HEK293 (cell line): ENCODE measurements around the gene IGF1R.

Experiments used
- CTCF ChIA-PET: fragments of 350-600 bp; formaldehyde crosslinking; extraction: SDS; loops from one replicate; lab custom pipeline; 2021; ENCODE audit warnings: antibody characterized with exemption; lab: Yijun Ruan, JAX
- POLR2A ChIA-PET: fragments of 300-600 bp; formaldehyde crosslinking; extraction: SDS; loops from one replicate; lab custom pipeline; 2020; ENCODE audit warnings: antibody characterized with exemption, inconsistent platforms; lab: Yijun Ruan, JAX
- H3K27ac ChIP-seq: fragments of 200-500 bp; sonication (Bioruptor generic); 2 replicates; pipeline ENCODE4 v1.5.1; 2014; ENCODE audit warnings: low read depth, low read length, control low read depth, inconsistent platforms; ENCODE audit errors: extremely low read depth
- H3K36me3 ChIP-seq, 2 experiments: fragments of 200-500 bp in 1 of 2; sonication (Bioruptor generic) in 1 of 2; 1 replicate in 1 of 2; 2 replicates in 1 of 2; pipeline ENCODE4 v1.5.1; 2014 to 2017; ENCODE audit warnings: inconsistent platforms in 2 of 2, low read length in 2 of 2; ENCODE audit not compliant: control insufficient read depth in 2 of 2, insufficient read depth in 1 of 2
- H3K4me1 ChIP-seq: fragments of 200-500 bp; sonication (Bioruptor generic); 2 replicates; pipeline ENCODE4 v1.5.1; 2014; ENCODE audit warnings: mild to moderate bottlenecking, low read length, inconsistent platforms; ENCODE audit not compliant: control insufficient read depth, insufficient read depth
- H3K4me3 ChIP-seq: 2 replicates; pipeline ENCODE4 v1.5.1; 2011; ENCODE audit warnings: low read depth, mild to moderate bottlenecking, control low read depth, low read length, moderate library complexity
- H3K9me3 ChIP-seq: fragments of 200-500 bp; sonication (Bioruptor generic); 2 replicates; pipeline ENCODE4 v1.5.1; 2014; ENCODE audit warnings: low read depth, low read length, inconsistent platforms; ENCODE audit not compliant: control insufficient read depth, insufficient read depth
- SALL2 ChIP-seq: fragments of 450-650 bp; formaldehyde crosslinking; IDR thresholded peaks from 2 replicates; pipeline ENCODE4 v1.5.0; 2017; ENCODE audit warnings: missing biosample characterization, mild to moderate bottlenecking, missing genetic modification characterization, borderline replicate concordance
- ZBTB1 ChIP-seq: fragments of 450-650 bp; formaldehyde crosslinking; IDR thresholded peaks from 2 replicates; pipeline ENCODE4 v1.5.1; 2016; ENCODE audit warnings: missing biosample characterization, missing genetic modification characterization
- ZBTB48 ChIP-seq: fragments of 450-650 bp; formaldehyde crosslinking; IDR thresholded peaks from 2 replicates; pipeline ENCODE4 v1.5.1; 2016; ENCODE audit warnings: missing biosample characterization, missing genetic modification characterization
- ZBTB7A ChIP-seq: fragments of 450-650 bp; formaldehyde crosslinking; IDR thresholded peaks from 2 replicates; pipeline ENCODE4 v1.5.1; 2016; ENCODE audit warnings: low read depth, missing biosample characterization, missing genetic modification characterization
- ZNF292 ChIP-seq: fragments of 450-650 bp; formaldehyde crosslinking; IDR thresholded peaks from 2 replicates; pipeline ENCODE4 v1.5.1; 2016; ENCODE audit warnings: low read depth, missing biosample characterization, missing genetic modification characterization, borderline replicate concordance
- ZNF37A ChIP-seq: fragments of 450-650 bp; IDR thresholded peaks from 2 replicates; pipeline ENCODE4 v1.5.1; 2018; ENCODE audit warnings: missing biosample characterization, missing genetic modification characterization
- ZNF391 ChIP-seq: fragments of 450-650 bp; formaldehyde crosslinking; IDR thresholded peaks from 2 replicates; pipeline ENCODE4 v1.5.1; 2016; ENCODE audit warnings: low read depth, missing biosample characterization, missing genetic modification characterization, borderline replicate concordance
- ZNF394 ChIP-seq: fragments of 450-650 bp; formaldehyde crosslinking; IDR thresholded peaks from 2 replicates; pipeline ENCODE4 v1.5.1; 2016; ENCODE audit warnings: missing biosample characterization, missing genetic modification characterization, mild to moderate bottlenecking, moderate library complexity, borderline replicate concordance
- ZNF548 ChIP-seq: fragments of 450-650 bp; formaldehyde crosslinking; IDR thresholded peaks from 2 replicates; pipeline ENCODE4 v1.5.1; 2016; ENCODE audit warnings: missing biosample characterization, missing genetic modification characterization
- ZNF610 ChIP-seq: fragments of 450-650 bp; formaldehyde crosslinking; IDR thresholded peaks from 2 replicates; pipeline ENCODE4 v1.5.1; 2016; ENCODE audit warnings: missing biosample characterization, missing genetic modification characterization, borderline replicate concordance
- ZNF626 ChIP-seq: fragments of 450-650 bp; sonication (Bioruptor Pico); formaldehyde crosslinking; IDR thresholded peaks from 2 replicates; pipeline ENCODE4 v1.5.1; 2018; ENCODE audit warnings: missing biosample characterization, missing genetic modification characterization, inconsistent platforms
- TF ChIP-seq, protein P1 (sequence below): fragments of 450-650 bp; formaldehyde crosslinking; IDR thresholded peaks from 2 replicates; pipeline ENCODE4 v1.5.1; 2016; ENCODE audit warnings: missing biosample characterization, missing genetic modification characterization, borderline replicate concordance
- TF ChIP-seq, protein P2 (sequence below): fragments of 450-650 bp; formaldehyde crosslinking; IDR thresholded peaks from 2 replicates; pipeline ENCODE4 v1.5.0; 2017; ENCODE audit warnings: missing biosample characterization, missing genetic modification characterization, borderline replicate concordance
- TF ChIP-seq, protein P3 (sequence below): fragments of 450-650 bp; formaldehyde crosslinking; IDR thresholded peaks from 2 replicates; pipeline ENCODE4 v1.5.1; 2016; ENCODE audit warnings: missing biosample characterization, missing genetic modification characterization, borderline replicate concordance
- TF ChIP-seq, protein P4 (sequence below): fragments of 450-650 bp; formaldehyde crosslinking; IDR thresholded peaks from 2 replicates; pipeline ENCODE4 v1.5.1; 2016; ENCODE audit warnings: missing biosample characterization, missing genetic modification characterization
- TF ChIP-seq, protein P5 (sequence below): fragments of 450-650 bp; formaldehyde crosslinking; IDR thresholded peaks from 2 replicates; pipeline ENCODE4; 2016; ENCODE audit warnings: missing biosample characterization, missing genetic modification characterization
- TF ChIP-seq, protein P6 (sequence below): fragments of 450-650 bp; formaldehyde crosslinking; IDR thresholded peaks from 2 replicates; pipeline ENCODE4 v1.5.1; 2016; ENCODE audit warnings: missing biosample characterization, missing genetic modification characterization

Gene IGF1R

DNA sequence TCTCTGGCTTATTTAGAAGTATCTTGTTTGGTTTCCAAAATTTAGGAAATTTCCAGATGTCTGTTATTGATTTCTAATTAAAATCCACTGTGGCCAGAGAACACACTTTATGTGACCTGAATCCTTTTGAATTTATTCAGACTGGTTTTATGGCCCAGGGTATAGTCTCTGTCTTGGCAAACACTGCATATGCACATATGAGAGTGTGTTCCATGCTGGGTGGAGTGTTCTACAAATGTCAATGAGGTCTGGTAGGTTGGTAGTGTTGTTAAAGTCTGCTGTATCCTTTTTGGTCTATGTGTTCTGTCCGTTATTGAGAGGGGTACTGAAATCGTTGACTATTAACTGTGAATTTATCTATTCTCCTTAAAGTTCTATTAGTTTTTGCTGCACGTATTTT lies 329.1 kb downstream of the IGF1R start (continued):
- TF ChIP-seq, protein P1, sequence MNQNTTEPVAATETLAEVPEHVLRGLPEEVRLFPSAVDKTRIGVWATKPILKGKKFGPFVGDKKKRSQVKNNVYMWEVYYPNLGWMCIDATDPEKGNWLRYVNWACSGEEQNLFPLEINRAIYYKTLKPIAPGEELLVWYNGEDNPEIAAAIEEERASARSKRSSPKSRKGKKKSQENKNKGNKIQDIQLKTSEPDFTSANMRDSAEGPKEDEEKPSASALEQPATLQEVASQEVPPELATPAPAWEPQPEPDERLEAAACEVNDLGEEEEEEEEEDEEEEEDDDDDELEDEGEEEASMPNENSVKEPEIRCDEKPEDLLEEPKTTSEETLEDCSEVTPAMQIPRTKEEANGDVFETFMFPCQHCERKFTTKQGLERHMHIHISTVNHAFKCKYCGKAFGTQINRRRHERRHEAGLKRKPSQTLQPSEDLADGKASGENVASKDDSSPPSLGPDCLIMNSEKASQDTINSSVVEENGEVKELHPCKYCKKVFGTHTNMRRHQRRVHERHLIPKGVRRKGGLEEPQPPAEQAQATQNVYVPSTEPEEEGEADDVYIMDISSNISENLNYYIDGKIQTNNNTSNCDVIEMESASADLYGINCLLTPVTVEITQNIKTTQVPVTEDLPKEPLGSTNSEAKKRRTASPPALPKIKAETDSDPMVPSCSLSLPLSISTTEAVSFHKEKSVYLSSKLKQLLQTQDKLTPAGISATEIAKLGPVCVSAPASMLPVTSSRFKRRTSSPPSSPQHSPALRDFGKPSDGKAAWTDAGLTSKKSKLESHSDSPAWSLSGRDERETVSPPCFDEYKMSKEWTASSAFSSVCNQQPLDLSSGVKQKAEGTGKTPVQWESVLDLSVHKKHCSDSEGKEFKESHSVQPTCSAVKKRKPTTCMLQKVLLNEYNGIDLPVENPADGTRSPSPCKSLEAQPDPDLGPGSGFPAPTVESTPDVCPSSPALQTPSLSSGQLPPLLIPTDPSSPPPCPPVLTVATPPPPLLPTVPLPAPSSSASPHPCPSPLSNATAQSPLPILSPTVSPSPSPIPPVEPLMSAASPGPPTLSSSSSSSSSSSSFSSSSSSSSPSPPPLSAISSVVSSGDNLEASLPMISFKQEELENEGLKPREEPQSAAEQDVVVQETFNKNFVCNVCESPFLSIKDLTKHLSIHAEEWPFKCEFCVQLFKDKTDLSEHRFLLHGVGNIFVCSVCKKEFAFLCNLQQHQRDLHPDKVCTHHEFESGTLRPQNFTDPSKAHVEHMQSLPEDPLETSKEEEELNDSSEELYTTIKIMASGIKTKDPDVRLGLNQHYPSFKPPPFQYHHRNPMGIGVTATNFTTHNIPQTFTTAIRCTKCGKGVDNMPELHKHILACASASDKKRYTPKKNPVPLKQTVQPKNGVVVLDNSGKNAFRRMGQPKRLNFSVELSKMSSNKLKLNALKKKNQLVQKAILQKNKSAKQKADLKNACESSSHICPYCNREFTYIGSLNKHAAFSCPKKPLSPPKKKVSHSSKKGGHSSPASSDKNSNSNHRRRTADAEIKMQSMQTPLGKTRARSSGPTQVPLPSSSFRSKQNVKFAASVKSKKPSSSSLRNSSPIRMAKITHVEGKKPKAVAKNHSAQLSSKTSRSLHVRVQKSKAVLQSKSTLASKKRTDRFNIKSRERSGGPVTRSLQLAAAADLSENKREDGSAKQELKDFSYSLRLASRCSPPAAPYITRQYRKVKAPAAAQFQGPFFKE (tag by site-specific recombination), result no peak
- TF ChIP-seq, protein P2, sequence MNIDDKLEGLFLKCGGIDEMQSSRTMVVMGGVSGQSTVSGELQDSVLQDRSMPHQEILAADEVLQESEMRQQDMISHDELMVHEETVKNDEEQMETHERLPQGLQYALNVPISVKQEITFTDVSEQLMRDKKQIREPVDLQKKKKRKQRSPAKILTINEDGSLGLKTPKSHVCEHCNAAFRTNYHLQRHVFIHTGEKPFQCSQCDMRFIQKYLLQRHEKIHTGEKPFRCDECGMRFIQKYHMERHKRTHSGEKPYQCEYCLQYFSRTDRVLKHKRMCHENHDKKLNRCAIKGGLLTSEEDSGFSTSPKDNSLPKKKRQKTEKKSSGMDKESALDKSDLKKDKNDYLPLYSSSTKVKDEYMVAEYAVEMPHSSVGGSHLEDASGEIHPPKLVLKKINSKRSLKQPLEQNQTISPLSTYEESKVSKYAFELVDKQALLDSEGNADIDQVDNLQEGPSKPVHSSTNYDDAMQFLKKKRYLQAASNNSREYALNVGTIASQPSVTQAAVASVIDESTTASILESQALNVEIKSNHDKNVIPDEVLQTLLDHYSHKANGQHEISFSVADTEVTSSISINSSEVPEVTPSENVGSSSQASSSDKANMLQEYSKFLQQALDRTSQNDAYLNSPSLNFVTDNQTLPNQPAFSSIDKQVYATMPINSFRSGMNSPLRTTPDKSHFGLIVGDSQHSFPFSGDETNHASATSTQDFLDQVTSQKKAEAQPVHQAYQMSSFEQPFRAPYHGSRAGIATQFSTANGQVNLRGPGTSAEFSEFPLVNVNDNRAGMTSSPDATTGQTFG (tag by site-specific recombination), result no peak
- TF ChIP-seq, protein P3, sequence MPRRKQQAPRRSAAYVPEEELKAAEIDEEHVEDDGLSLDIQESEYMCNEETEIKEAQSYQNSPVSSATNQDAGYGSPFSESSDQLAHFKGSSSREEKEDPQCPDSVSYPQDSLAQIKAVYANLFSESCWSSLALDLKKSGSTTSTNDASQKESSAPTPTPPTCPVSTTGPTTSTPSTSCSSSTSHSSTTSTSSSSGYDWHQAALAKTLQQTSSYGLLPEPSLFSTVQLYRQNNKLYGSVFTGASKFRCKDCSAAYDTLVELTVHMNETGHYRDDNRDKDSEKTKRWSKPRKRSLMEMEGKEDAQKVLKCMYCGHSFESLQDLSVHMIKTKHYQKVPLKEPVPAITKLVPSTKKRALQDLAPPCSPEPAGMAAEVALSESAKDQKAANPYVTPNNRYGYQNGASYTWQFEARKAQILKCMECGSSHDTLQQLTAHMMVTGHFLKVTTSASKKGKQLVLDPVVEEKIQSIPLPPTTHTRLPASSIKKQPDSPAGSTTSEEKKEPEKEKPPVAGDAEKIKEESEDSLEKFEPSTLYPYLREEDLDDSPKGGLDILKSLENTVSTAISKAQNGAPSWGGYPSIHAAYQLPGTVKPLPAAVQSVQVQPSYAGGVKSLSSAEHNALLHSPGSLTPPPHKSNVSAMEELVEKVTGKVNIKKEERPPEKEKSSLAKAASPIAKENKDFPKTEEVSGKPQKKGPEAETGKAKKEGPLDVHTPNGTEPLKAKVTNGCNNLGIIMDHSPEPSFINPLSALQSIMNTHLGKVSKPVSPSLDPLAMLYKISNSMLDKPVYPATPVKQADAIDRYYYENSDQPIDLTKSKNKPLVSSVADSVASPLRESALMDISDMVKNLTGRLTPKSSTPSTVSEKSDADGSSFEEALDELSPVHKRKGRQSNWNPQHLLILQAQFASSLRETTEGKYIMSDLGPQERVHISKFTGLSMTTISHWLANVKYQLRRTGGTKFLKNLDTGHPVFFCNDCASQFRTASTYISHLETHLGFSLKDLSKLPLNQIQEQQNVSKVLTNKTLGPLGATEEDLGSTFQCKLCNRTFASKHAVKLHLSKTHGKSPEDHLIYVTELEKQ (tag by site-specific recombination), result no peak
- TF ChIP-seq ZNF394 (tag by site-specific recombination), result no peak
- TF ChIP-seq, all 188 proteins: peak for 0

DNA sequence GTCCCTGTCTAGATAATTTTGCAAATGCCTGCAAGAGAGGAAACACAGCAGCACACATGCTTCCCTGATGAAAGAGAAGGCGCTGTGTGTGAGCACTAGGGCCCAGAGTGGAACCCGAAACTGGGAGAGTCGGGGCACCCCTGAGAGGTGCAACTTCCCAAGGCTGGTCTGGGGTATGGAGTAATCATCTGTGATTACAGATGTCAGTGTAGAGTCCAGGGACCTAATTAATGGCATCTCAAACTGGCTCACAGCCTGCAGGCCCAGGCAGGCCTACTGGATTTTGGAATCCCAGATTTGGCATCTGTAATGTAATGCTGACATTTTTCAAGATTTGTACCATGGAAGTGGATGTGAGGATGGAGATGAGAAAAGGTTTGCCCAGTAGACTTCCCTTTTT lies 329.8 kb downstream of the IGF1R start:
- H3K36me3 ChIP-seq, result no peaks in the 10 kb centered on the region
- POLR2A ChIA-PET, result no interaction called here
- TF ChIP-seq, protein P4, sequence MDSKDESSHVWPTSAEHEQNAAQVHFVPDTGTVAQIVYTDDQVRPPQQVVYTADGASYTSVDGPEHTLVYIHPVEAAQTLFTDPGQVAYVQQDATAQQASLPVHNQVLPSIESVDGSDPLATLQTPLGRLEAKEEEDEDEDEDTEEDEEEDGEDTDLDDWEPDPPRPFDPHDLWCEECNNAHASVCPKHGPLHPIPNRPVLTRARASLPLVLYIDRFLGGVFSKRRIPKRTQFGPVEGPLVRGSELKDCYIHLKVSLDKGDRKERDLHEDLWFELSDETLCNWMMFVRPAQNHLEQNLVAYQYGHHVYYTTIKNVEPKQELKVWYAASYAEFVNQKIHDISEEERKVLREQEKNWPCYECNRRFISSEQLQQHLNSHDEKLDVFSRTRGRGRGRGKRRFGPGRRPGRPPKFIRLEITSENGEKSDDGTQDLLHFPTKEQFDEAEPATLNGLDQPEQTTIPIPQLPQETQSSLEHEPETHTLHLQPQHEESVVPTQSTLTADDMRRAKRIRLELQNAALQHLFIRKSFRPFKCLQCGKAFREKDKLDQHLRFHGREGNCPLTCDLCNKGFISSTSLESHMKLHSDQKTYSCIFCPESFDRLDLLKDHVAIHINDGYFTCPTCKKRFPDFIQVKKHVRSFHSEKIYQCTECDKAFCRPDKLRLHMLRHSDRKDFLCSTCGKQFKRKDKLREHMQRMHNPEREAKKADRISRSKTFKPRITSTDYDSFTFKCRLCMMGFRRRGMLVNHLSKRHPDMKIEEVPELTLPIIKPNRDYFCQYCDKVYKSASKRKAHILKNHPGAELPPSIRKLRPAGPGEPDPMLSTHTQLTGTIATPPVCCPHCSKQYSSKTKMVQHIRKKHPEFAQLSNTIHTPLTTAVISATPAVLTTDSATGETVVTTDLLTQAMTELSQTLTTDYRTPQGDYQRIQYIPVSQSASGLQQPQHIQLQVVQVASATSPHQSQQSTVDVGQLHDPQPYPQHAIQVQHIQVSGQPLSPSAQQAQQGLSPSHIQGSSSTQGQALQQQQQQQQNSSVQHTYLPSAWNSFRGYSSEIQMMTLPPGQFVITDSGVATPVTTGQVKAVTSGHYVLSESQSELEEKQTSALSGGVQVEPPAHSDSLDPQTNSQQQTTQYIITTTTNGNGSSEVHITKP (tag by site-specific recombination), result no peak
- TF ChIP-seq ZNF548 (tag by site-specific recombination) (no peak), ZNF626 (tag by site-specific recombination) (no peak), SALL2 (tag by site-specific recombination) (no peak), ZBTB7A (tag by site-specific recombination) (no peak), ZNF292 (tag by site-specific recombination) (no peak), ZNF610 (tag by site-specific recombination) (no peak), ZBTB48 (tag by site-specific recombination) (no peak), ZNF391 (tag by site-specific recombination) (no peak), ZNF37A (tag by site-specific recombination) (no peak), ZBTB1 (no peak)
- TF ChIP-seq, protein P5, sequence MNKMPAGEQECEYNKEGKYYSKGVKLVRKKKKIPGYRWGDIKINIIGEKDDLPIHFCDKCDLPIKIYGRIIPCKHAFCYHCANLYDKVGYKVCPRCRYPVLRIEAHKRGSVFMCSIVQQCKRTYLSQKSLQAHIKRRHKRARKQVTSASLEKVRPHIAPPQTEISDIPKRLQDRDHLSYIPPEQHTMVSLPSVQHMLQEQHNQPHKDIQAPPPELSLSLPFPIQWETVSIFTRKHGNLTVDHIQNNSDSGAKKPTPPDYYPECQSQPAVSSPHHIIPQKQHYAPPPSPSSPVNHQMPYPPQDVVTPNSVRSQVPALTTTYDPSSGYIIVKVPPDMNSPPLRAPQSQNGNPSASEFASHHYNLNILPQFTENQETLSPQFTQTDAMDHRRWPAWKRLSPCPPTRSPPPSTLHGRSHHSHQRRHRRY (tag by site-specific recombination), result no peak
- TF ChIP-seq, protein P6, sequence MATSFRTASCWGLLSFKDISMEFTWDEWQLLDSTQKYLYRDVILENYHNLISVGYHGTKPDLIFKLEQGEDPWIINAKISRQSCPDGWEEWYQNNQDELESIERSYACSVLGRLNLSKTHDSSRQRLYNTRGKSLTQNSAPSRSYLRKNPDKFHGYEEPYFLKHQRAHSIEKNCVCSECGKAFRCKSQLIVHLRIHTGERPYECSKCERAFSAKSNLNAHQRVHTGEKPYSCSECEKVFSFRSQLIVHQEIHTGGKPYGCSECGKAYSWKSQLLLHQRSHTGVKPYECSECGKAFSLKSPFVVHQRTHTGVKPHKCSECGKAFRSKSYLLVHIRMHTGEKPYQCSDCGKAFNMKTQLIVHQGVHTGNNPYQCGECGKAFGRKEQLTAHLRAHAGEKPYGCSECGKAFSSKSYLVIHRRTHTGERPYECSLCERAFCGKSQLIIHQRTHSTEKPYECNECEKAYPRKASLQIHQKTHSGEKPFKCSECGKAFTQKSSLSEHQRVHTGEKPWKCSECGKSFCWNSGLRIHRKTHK (tag by site-specific recombination), result no peak

More for the DNA sequence above, 329.8 kb downstream of the IGF1R start:
- H3K4me3 ChIP-seq, result no peak overlapping the region
- 0 out of 2 replicates have a peak, but pooled peaks cover 2% of the 10 kb centered on the region for H3K4me1 ChIP-seq
- no peaks in the 10 kb centered on the region for H3K9me3 ChIP-seq
- CTCF ChIA-PET, result no interaction called here
- H3K27ac ChIP-seq, result no peak overlapping the region
